Cardiac muscle cell (in vitro differentiated cells and primary cell): ENCODE data around the gene B3GALNT2. TPM values are rescaled to one million over a fixed set of nuclear protein-coding genes. Genes with fewer than 3 reads are reported as not detected.

Experiments used
- DNase-seq, 2 donors: peaks; one replicate each; pipeline versions ENCODE4 v3.0.0 to v3.0.0-alpha.2; 2010 to 2017; ENCODE audit warnings: low read depth in 1 of 2, low spot score in 1 of 2
- H3K27ac ChIP-seq: fragments of 200-600 bp; sonication (generic); 2 replicates; pipeline ENCODE4 v1.5.1; 2016
- H3K27me3 ChIP-seq: fragments of 200-600 bp; sonication (generic); 2 replicates; pipeline ENCODE4 v1.6.0; 2016; ENCODE audit warnings: control low read depth
- H3K36me3 ChIP-seq: fragments of 200-600 bp; sonication (generic); 2 replicates; pipeline ENCODE4 v1.5.1; 2016; ENCODE audit warnings: control low read depth
- H3K4me1 ChIP-seq: fragments of 200-600 bp; sonication (generic); 2 replicates; pipeline ENCODE4 v1.8.1; 2017; ENCODE audit warnings: low read depth, mild to moderate bottlenecking, mixed run types
- H3K4me3 ChIP-seq: fragments of 200-600 bp; sonication (generic); 2 replicates; pipeline ENCODE4 v1.5.1; 2016; ENCODE audit warnings: mild to moderate bottlenecking
- H3K9me3 ChIP-seq: fragments of 200-600 bp; sonication (generic); 2 replicates; pipeline ENCODE4 v1.5.1; 2017; ENCODE audit warnings: low read depth, mild to moderate bottlenecking, control low read depth
- polyA plus RNA-seq: library from polyadenylated mRNA; unstranded; fragments of >200 nt; fragmentation: Nextera tagmentation; extraction: Ambion mirVana; gene quantifications from 2 replicates; pipeline ENCODE4 v1.2.1, GENCODE V29; 2016
- total RNA-seq: library from RNA; depleted of rRNA; stranded (reverse); fragments of >200 nt; gene quantifications from 2 replicates; pipeline ENCODE4 v1.2.3, GENCODE V29; 2016
- TF ChIP-seq, protein P1 (sequence below): IDR thresholded peaks from 2 replicates; pipeline ENCODE4 v1.5.1; 2012; ENCODE audit warnings: low read depth, mild to moderate bottlenecking, low read length

The B3GALNT2 gene
- total and polyA plus RNA-seq, 2 experiments from 2014 or later = 11.4 to 22.4 TPM

DNA sequence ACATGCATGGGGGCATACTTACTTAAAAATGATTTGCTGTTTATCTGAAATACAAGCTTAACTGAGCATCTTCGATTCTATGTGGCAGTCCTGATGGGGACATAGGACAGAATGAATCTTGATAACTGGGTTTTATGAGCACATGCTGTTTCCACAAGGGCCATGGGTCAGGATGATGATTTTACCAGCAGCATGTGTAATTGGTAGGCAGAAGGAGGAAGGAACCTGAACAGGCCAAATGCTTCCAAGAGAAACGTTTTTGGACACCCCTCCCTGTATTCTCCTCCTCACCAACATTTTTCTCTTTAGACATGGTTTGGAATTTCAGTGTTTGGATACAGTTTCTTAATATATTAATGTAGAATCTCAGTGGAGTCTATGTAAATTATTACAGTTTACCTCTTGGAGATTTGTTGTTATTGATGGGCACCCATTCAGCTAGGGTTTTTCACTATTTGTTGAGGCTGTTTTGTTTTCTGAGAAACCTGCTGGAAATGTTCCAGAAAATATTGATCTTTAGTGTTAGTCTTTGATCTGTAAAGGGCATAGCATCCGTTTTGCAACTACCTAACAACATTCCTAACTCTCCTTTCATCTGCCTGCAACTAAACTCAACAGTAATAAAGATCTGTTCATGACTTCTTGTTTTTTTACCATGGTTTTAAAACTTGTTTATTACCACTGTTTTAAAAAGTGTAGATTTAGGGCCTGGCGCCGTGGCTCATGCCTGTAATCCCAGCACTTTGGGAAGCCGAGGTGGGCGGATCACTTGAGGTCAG lies 95.0 kb downstream of the B3GALNT2 start:
- no peak for DNase-seq
- no peak overlapping the region for H3K4me3 ChIP-seq
- no peak overlapping the region for H3K27ac ChIP-seq
- TF ChIP-seq, protein P1, sequence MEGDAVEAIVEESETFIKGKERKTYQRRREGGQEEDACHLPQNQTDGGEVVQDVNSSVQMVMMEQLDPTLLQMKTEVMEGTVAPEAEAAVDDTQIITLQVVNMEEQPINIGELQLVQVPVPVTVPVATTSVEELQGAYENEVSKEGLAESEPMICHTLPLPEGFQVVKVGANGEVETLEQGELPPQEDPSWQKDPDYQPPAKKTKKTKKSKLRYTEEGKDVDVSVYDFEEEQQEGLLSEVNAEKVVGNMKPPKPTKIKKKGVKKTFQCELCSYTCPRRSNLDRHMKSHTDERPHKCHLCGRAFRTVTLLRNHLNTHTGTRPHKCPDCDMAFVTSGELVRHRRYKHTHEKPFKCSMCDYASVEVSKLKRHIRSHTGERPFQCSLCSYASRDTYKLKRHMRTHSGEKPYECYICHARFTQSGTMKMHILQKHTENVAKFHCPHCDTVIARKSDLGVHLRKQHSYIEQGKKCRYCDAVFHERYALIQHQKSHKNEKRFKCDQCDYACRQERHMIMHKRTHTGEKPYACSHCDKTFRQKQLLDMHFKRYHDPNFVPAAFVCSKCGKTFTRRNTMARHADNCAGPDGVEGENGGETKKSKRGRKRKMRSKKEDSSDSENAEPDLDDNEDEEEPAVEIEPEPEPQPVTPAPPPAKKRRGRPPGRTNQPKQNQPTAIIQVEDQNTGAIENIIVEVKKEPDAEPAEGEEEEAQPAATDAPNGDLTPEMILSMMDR = no peak
- H3K9me3 ChIP-seq = no peaks in the 10 kb centered on the region
- no peaks in the 10 kb centered on the region for H3K27me3 ChIP-seq
- H3K36me3 ChIP-seq = no peaks in the 10 kb centered on the region
- H3K4me1 ChIP-seq = no peaks in the 10 kb centered on the region

DNA sequence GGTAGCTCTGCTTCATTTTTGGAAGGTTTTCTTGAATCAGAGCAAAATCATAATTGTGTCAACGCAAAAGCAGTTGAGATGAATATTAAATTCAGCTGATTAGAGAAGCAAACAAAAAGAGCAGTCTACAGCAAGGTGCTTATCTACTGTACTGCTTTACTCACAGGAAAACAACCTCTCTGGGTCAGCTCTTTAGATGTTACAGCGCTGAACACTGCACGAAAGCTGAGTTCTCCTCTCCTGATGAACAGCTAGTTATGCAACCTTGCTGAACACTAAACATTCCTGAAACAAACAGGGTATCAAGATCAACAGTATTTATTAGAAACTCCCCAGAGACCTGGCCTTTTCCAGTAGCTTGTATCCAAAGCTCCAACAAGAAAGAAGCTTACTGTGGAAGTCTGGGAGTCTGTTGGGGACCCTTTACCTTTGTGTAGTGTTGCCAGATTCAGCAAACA lies 95.7 kb downstream of the B3GALNT2 start:
- Histone ChIP-seq H3K27ac (peak overlapping the region; percentile 54), H3K27me3 (no peaks in the 10 kb centered on the region), H3K9me3 (no peaks in the 10 kb centered on the region), H3K4me3 (no peak overlapping the region), H3K4me1 (no peaks in the 10 kb centered on the region), H3K36me3 (no peaks in the 10 kb centered on the region)
- TF ChIP-seq, protein P1 = no peak
- peak in 1 of 2 donors; percentile 45 for DNase-seq

DNA sequence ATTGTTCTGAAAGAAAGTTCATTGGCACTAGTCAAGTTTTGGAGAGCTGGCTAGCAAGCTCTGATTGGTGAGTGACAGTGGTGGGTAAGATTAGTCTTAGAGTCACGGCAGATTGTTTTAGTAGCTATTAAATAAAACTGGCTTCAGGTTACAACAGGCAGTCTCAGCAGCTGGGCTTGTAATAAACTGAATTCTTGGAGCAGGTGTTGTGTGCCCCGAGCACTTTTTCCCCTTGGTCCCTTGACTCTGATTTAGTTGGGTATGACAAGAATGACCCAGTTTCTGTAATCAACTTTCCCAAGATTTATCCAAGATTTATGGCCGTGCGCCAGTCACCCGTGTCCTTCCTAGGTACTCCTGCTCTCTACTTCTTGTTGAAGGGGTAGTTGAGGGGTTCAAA lies 96.8 kb downstream of the B3GALNT2 start:
- Histone ChIP-seq H3K9me3 (no peaks in the 10 kb centered on the region), H3K27me3 (no peaks in the 10 kb centered on the region), H3K36me3 (peaks cover 4% of the 10 kb centered on the region), H3K4me3 (no peak overlapping the region), H3K27ac (peak overlapping the region; percentile 17), H3K4me1 (no peaks in the 10 kb centered on the region)
- TF ChIP-seq, protein P1 = no peak
- DNase-seq = no peak

DNA sequence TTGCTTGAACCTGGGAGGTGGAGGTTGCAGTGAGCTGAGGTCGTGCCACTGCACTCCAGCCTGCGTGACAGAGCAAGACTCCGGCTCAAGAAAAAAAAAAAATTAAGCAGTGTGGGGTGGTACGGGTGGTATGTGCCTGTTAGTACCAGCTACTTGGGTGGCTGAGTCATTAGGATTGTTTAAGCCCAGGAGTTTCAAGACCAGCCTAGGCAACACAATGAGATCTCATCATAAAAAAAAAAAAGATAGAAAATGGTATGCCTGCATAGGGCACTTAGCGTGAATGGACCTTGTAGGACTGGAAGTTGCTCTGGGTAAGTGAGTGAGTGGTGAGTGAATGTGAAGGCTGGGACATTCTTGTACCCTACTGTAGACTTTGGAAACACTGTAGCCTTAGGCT lies 100.1 kb downstream of the B3GALNT2 start:
- no peak for DNase-seq
- TF ChIP-seq, protein P1 = no peak
- Histone ChIP-seq H3K27me3 (no peaks in the 10 kb centered on the region), H3K4me1 (no peaks in the 10 kb centered on the region), H3K9me3 (no peaks in the 10 kb centered on the region), H3K36me3 (peaks cover 4% of the 10 kb centered on the region), H3K4me3 (no peak overlapping the region), H3K27ac (no peak overlapping the region)

DNA sequence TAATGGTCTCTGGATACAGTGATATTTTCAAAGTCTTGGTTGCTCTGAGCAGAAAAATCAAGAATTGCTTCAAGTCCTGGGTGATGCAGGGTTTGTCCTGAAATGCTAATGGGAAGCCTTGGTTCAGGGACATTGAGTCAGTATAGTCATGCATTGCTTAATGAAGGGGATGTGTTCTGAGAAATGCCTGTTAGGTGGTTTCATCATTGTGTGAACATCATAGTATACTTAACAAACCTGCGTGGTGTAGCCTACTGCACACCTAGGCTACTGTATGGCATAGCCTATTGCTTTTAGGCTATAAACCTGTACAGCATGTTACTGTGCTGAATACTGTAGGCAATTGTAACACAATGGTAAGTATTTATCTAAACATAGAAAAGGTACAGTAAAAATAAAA lies 100.7 kb downstream of the B3GALNT2 start:
- DNase-seq = no peak
- Histone ChIP-seq H3K36me3 (peaks cover 4% of the 10 kb centered on the region), H3K27ac (no peak overlapping the region), H3K27me3 (no peaks in the 10 kb centered on the region), H3K4me3 (no peak overlapping the region), H3K9me3 (no peaks in the 10 kb centered on the region), H3K4me1 (no peaks in the 10 kb centered on the region)
- TF ChIP-seq, protein P1 = no peak
